Trophoblast cell (in vitro differentiated cells and primary cell): Measurements from ENCODE around the gene FABP2.
"Not testable (repeated sequence)": the region's sequence is repeated elsewhere in the genome, so short reads cannot be mapped to it uniquely, and the experiment has no call there.

ENCODE experiments used
- DNase-seq, 2 donors: peaks; one replicate each; pipeline ENCODE4 v3.0.0-alpha.2; 2016
- H2AFZ ChIP-seq: 2 replicates; pipeline ENCODE4 v1.6.1; 2013; ENCODE audit warnings: low read length, moderate library complexity, mild to moderate bottlenecking; ENCODE audit not compliant: insufficient read depth, poor library complexity
- H2AK5ac ChIP-seq: 2 replicates; pipeline ENCODE4 v1.6.1; 2013; ENCODE audit warnings: mild to moderate bottlenecking, low read length
- H2BK120ac ChIP-seq: 2 replicates; pipeline ENCODE4 v1.6.1; 2013; ENCODE audit warnings: low read length, mild to moderate bottlenecking, moderate library complexity; ENCODE audit not compliant: insufficient read depth, poor library complexity
- H2BK12ac ChIP-seq: 2 replicates; pipeline ENCODE4 v1.6.1; 2013; ENCODE audit warnings: mild to moderate bottlenecking, low read length, moderate library complexity
- H2BK5ac ChIP-seq: 2 replicates; pipeline ENCODE4 v1.6.1; 2013; ENCODE audit warnings: low read length, low read depth, moderate library complexity, mild to moderate bottlenecking; ENCODE audit not compliant: poor library complexity
- H3K14ac ChIP-seq: 2 replicates; pipeline ENCODE4 v1.6.1; 2013; ENCODE audit warnings: mild to moderate bottlenecking, low read length
- H3K18ac ChIP-seq: 2 replicates; pipeline ENCODE4 v1.6.1; 2013; ENCODE audit warnings: mild to moderate bottlenecking, low read length
- H3K23ac ChIP-seq: 2 replicates; pipeline ENCODE4 v1.6.1; 2013; ENCODE audit warnings: low read length
- H3K27ac ChIP-seq: 2 replicates; pipeline ENCODE4 v1.5.1; 2013; ENCODE audit warnings: low read depth, mild to moderate bottlenecking, inconsistent platforms, low read length, moderate library complexity
- H3K27me3 ChIP-seq: 2 replicates; pipeline ENCODE4 v1.6.1; 2013; ENCODE audit warnings: inconsistent platforms, mild to moderate bottlenecking, low read length, moderate library complexity; ENCODE audit not compliant: insufficient read depth
- H3K36me3 ChIP-seq, 2 experiments: 1 replicate in 1 of 2; 2 replicates in 1 of 2; pipeline ENCODE4 v1.6.1; 2013; ENCODE audit warnings: low read length in 2 of 2, mild to moderate bottlenecking in 2 of 2, moderate library complexity in 1 of 2; ENCODE audit not compliant: insufficient read depth in 2 of 2, control insufficient read depth in 1 of 2
- H3K4ac ChIP-seq: 2 replicates; pipeline ENCODE4 v1.6.1; 2013; ENCODE audit warnings: low read depth, mild to moderate bottlenecking, low read length, moderate library complexity
- H3K4me1 ChIP-seq, 2 experiments: 1 replicate in 1 of 2; 2 replicates in 1 of 2; pipeline ENCODE4 v1.6.1; 2013; ENCODE audit warnings: low read length in 2 of 2, mild to moderate bottlenecking in 2 of 2, moderate library complexity in 1 of 2; ENCODE audit not compliant: insufficient read depth in 2 of 2, control insufficient read depth in 1 of 2
- H3K4me2 ChIP-seq: 2 replicates; pipeline ENCODE4 v1.6.1; 2013; ENCODE audit warnings: inconsistent platforms, mild to moderate bottlenecking, low read length, moderate library complexity
- H3K4me3 ChIP-seq: 2 replicates; pipeline ENCODE4 v1.5.1; 2013; ENCODE audit warnings: mild to moderate bottlenecking, low read depth, low read length, inconsistent platforms
- H3K79me1 ChIP-seq: one replicate; pipeline ENCODE4 v1.6.1; 2013; ENCODE audit warnings: low read length
- H3K79me2 ChIP-seq: 2 replicates; pipeline ENCODE4 v1.6.1; 2013; ENCODE audit warnings: low read length, mild to moderate bottlenecking; ENCODE audit not compliant: control insufficient read depth, insufficient read depth, poor library complexity
- H3K9ac ChIP-seq: 2 replicates; pipeline ENCODE4 v1.6.1; 2013; ENCODE audit warnings: mild to moderate bottlenecking, low read length
- H3K9me3 ChIP-seq: 2 replicates; pipeline ENCODE4 v1.6.1; 2013; ENCODE audit warnings: low read depth, mild to moderate bottlenecking, control low read depth, inconsistent platforms, low read length; ENCODE audit not compliant: insufficient read depth
- H4K12ac ChIP-seq: 2 replicates; pipeline ENCODE4 v1.6.1; 2013; ENCODE audit warnings: low read depth, mild to moderate bottlenecking, low read length, moderate library complexity
- H4K8ac ChIP-seq: 2 replicates; pipeline ENCODE4 v1.6.1; 2013; ENCODE audit warnings: low read depth, mild to moderate bottlenecking, low read length, moderate library complexity
- H4K91ac ChIP-seq: one replicate; pipeline ENCODE4 v1.6.1; 2013; ENCODE audit warnings: low read depth, mild to moderate bottlenecking, low read length, moderate library complexity
- WGBS: extraction: QIAGEN DNeasy Blood & Tissue Kit; methylation state at CpG from one replicate; pipeline ENCODE4 v1.1.7; 2013; ENCODE audit warnings: missing lambda C conversion rate; ENCODE audit not compliant: insufficient read length, insufficient coverage; ENCODE audit errors: extremely low coverage; 5-methylcytosine and 5-hydroxymethylcytosine counted together

Gene FABP2

DNA sequence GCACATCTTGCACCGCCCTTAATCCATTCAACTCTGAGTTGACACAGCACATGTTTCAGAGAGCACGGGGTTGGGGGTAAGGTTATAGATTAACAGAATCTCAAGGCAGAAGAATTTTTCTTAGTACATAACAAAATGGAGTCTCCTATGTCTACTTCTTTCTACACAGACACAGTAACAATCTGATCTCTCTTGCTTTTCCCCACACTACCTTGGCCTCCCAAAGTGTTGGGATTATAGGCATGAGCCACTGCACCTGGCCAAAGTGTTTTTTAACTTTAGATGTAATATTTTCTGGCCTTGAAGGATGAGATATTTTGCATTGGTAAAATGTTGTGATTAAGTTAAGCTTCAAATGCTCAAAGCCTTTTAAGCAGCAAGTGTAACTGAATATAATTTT, 21.4 kb upstream of the FABP2 start:
- H3K79me1 ChIP-seq, H3K36me3 ChIP-seq: not testable (repeated sequence)

DNA sequence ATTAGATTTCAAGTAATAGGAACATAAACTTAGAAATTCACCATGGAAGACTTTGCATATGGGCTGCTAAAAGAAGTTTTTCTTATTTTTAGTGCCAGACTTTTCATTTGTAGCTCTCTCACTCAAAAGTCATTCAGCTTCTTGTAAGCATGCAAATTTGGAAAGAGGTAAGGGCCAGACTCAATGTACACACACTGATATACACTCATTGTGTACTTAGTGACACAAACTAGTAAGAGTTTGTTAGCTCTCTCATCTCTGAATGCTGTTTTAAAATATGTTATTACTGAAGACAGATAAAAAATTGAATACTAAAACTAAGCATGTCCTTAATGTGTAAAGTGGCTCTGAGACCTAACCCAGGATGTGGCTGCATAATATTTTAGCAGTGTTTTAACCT, 18.0 kb upstream of the FABP2 start:
- not testable (repeated sequence) for H3K4me3 ChIP-seq, H3K14ac ChIP-seq, H2BK120ac ChIP-seq, H2BK5ac ChIP-seq, H3K79me2 ChIP-seq, H4K12ac ChIP-seq, H3K23ac ChIP-seq, H4K8ac ChIP-seq, H3K79me1 ChIP-seq, H3K4ac ChIP-seq, H3K27ac ChIP-seq, DNase-seq, H3K4me1 ChIP-seq, H4K91ac ChIP-seq, H2BK12ac ChIP-seq, H3K9ac ChIP-seq, H3K18ac ChIP-seq, H3K36me3 ChIP-seq, H2AK5ac ChIP-seq, H2AFZ ChIP-seq, H3K4me2 ChIP-seq, H3K27me3 ChIP-seq, H3K9me3 ChIP-seq

More for the DNA sequence above, 21.4 kb upstream of the FABP2 start:
- H3K4ac ChIP-seq, H2AK5ac ChIP-seq, H3K4me3 ChIP-seq, H2BK12ac ChIP-seq, H3K9me3 ChIP-seq, H3K14ac ChIP-seq, H3K23ac ChIP-seq, H3K4me2 ChIP-seq, H2BK5ac ChIP-seq, H3K18ac ChIP-seq, H3K27me3 ChIP-seq, H3K27ac ChIP-seq, H2BK120ac ChIP-seq, DNase-seq, H3K4me1 ChIP-seq, H3K9ac ChIP-seq, H3K79me2 ChIP-seq, H4K12ac ChIP-seq, H4K8ac ChIP-seq, H2AFZ ChIP-seq, H4K91ac ChIP-seq: not testable (repeated sequence)
- WGBS = no CpG with 5 or more reads among the region's 2 CpGs

DNA sequence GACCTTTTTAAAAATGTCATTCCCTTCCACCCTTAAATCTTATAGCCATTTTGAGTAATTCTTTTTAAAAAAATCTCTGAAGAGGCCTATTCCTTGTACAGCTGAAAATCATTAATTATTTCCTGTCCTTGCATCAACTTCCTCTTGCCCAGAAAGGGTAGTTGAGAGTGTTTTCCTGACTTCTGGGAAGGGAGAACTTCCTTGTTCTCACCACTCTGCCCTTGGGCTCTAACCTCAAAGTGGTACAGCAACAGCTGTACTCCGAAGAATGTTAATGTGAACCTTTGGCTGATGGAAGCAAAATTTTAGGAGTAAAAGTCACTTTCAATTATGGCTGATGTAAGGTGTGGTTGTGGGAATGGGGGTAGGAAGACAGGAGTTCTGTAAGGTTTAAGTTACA, 15.1 kb upstream of the FABP2 start:
- H3K4me2 ChIP-seq = no peak overlapping the region
- no peak overlapping the region for H3K9ac ChIP-seq
- no peak overlapping the region for H3K14ac ChIP-seq
- H3K4ac ChIP-seq = no peak overlapping the region
- no peaks in the 10 kb centered on the region for H3K79me1 ChIP-seq
- no peaks in the 10 kb centered on the region for H3K79me2 ChIP-seq
- H4K91ac ChIP-seq = no peak overlapping the region
- no peak overlapping the region for H2AFZ ChIP-seq
- no peak overlapping the region for H4K8ac ChIP-seq
- H2AK5ac ChIP-seq = no peak overlapping the region
- no peak overlapping the region for H4K12ac ChIP-seq
- H3K4me1 ChIP-seq = no peaks in the 10 kb centered on the region
- no peak overlapping the region for H3K27ac ChIP-seq
- no peaks in the 10 kb centered on the region for H3K36me3 ChIP-seq
- no peaks in the 10 kb centered on the region for H3K9me3 ChIP-seq
- WGBS = no CpG with 5 or more reads among the region's 1 CpG
- DNase-seq = no peak
- H3K27me3 ChIP-seq = no peaks in the 10 kb centered on the region
- no peak overlapping the region for H3K18ac ChIP-seq
- no peak overlapping the region for H2BK5ac ChIP-seq
- H2BK12ac ChIP-seq = no peak overlapping the region
- no peak overlapping the region for H3K4me3 ChIP-seq
- no peak overlapping the region for H2BK120ac ChIP-seq
- H3K23ac ChIP-seq = no peak overlapping the region

DNA sequence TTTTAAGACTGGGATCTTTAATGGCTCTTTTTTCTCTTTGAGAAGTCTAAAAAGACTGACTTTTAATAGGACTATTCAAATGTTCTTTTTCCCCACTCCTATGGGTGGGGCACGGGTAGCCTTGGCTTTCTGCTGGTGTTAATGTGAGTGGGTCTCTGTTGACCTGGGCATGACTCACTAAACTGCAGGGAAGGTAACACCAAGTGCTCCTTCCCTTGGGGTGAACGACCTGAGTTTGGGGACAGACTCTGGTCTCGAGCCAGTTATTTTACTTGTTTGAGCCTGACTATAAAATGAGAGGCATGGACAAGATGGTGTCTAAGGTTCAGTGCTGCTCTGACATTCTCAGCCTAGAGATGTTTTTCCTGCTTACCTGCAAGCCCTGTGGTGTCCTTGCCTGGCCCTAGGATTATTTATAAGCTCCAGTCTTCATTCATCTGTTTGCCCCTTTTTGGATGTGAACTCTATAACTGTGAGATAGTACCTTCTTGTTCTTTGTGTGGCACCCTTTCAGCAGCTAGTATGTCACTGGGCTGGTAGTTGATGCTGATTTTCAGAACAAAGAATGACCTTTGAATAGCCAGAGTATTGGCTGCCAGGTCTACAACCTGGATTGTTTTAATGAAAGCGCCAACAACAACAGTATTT, 14.5 kb upstream of the FABP2 start:
- H3K36me3 ChIP-seq, H3K27ac ChIP-seq, H2AK5ac ChIP-seq, H3K4me2 ChIP-seq, H4K91ac ChIP-seq, H3K9ac ChIP-seq, H3K14ac ChIP-seq, H3K4me1 ChIP-seq, H3K27me3 ChIP-seq, H3K79me2 ChIP-seq, H4K8ac ChIP-seq, H2AFZ ChIP-seq, H3K79me1 ChIP-seq, H2BK5ac ChIP-seq, H3K23ac ChIP-seq, H3K4ac ChIP-seq, H3K9me3 ChIP-seq, H4K12ac ChIP-seq, H3K18ac ChIP-seq, H3K4me3 ChIP-seq, H2BK120ac ChIP-seq, DNase-seq, H2BK12ac ChIP-seq: not testable (repeated sequence)
- WGBS = no CpG with 5 or more reads among the region's 4 CpGs
